ENCODE data around the gene PDE4B.

The PDE4B gene

GRCh38 chr1:66351913-66352312, 559.2 kb downstream of the PDE4B start:
- DNase-seq: no peak

DNA sequence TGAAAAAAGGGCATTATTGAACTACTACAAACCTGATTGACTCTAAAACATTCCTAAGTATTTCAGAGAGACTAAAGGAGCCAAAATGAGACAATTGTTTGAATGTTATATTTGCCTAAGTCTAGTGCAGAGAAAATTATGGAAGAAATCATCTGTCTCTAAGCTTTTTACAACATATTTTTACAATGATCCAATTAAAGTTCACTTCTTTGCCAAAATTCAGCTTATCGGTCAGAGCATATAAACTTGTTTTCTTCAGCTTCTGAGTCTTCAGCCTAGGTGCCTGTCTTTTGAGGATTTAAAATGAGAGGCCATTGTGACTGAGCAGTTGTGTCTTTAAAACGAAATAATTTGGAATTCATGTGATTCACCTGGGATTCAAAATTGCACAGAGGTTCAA, 560.1 kb downstream of the PDE4B start:
- DNase-seq: no peak

DNA sequence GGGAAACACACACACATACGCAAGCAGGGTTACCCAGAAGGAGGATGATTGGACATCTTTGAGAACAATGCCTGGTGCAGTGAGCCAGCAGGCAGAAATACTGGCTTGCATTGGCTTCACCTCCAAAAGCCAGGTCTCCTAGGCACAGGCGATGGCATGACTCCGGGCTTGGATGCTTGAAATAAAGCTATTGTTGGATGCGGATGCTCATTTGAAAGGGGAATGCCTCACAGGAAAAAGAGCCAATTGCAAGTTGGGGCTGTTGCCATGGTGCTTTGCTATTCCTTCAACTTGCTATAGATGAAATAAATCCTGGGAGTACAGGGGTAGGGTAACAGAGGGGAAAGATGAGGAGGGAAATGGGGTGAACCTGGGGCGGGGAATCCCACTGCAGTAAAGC, 560.6 kb downstream of the PDE4B start:
- DNase-seq: no peak

GRCh38 chr1:66354311-66355201, 561.9 kb downstream of the PDE4B start:
- no peak for DNase-seq

DNA sequence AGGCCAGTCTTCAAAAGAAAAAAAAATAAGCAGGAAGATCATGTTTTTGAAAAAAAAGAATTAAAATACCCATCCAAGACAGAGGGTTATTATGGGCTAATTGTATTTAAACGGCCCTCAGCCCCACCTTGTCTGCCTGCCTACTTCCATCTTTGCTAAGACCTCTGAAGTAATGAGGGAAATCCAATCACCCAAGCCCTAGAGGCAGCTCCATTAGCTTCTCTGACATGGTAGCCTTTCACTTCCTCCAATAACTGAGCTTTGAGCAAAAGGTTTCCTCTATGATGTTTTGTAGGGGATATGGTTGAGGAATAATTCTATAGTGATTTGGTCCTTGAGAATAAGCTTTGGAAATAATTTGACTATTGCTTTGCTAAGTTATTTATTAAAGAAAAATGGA, 563.1 kb downstream of the PDE4B start:
- DNase-seq: no peak

DNA sequence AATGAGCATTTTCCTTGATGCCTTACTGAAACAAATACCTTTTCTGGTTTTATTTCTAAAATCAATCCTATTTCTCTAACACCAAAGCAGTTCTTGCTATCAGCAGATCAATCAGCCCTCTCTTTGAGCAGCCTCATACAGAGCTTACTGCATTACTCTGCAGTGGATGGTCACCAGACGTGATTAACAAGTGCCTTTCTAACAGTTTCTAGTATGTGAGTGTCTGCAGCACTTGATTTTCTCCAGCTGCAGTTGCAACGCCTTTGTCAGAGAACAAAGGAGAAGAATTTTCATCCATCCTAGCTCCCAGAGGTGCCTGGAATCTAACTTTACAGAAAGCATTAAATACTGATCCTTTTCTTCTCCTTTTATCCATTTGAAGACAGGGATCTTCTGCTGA, 563.9 kb downstream of the PDE4B start:
- no peak for DNase-seq

DNA sequence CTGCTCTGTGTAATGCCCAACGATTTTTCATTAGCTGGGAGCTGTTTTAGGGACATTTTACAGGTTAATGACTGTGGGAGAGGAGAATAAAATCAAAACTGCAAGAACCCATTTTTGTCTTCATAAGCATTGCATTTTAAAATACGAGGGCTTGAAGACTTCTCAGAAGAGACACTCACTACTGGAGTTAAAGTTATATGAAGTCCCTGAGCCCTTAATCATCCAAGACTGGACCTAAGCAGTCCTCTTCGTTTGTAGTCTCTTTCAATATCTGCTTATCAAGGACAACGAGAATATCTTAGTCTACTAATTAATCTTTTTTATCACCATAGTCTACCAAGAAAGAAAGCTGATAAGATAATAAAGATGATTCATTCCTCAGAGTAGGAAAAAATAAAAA, 564.3 kb downstream of the PDE4B start:
- no peak for DNase-seq

DNA sequence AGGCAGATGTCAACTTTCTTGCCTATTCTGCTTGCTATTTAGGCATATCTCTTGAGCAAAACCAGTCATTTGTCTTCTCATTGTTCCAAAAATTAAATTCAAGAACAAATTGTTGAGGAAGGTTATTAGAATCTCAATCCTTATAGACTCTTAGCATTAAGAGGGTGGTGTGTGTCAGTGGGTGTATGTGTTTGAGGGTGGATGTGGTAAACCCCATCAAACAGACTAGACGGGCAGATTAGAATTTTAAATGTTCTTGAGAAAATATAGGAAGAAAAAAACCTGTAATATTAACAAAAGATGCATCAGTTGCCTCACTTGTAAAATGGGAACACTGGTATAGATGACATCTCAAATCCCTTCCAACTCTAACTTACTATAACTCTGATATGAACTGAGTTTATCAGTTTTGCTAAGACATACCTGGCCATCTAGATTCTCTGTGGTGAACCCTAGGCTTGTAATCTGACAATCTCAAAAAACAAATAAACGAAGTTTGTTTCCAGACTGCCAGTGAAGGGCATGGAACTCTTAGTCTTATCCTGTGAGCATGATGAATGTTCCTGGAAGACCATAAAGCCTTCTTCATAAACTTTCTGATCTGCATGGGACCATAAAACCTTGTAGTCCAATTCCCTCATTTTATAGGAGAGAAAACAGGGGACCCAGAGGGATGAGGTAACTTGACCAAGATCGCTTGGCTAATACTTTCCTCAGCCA, 564.9 kb downstream of the PDE4B start:
- DNase-seq: no peak

GRCh38 chr1:66359269-66359668, 566.6 kb downstream of the PDE4B start:
- DNase-seq: no peak

GRCh38 chr1:66359815-66360214, 567.1 kb downstream of the PDE4B start:
- DNase-seq: no peak

DNA sequence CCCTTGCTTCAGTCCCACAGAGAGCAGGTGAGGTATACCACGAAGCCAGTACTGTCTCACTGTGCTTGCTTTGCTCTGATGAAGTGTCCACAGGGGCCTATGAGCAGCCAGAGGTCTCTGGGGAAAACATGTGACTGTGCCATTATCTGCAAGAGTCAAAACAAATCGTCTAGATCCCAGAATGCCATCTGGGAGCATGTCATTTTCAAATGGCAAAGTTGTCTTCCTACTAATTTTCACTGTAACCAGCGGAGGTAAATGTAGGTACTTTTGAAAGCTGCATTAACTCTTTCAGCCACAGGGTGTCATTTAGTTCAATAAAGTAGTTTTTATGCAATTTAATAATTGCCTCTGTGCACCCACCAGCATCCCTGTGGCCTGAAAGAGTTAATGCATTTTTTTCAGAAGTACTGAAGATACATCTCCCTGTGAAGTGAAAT, 567.6 kb downstream of the PDE4B start:
- no peak for DNase-seq

DNA sequence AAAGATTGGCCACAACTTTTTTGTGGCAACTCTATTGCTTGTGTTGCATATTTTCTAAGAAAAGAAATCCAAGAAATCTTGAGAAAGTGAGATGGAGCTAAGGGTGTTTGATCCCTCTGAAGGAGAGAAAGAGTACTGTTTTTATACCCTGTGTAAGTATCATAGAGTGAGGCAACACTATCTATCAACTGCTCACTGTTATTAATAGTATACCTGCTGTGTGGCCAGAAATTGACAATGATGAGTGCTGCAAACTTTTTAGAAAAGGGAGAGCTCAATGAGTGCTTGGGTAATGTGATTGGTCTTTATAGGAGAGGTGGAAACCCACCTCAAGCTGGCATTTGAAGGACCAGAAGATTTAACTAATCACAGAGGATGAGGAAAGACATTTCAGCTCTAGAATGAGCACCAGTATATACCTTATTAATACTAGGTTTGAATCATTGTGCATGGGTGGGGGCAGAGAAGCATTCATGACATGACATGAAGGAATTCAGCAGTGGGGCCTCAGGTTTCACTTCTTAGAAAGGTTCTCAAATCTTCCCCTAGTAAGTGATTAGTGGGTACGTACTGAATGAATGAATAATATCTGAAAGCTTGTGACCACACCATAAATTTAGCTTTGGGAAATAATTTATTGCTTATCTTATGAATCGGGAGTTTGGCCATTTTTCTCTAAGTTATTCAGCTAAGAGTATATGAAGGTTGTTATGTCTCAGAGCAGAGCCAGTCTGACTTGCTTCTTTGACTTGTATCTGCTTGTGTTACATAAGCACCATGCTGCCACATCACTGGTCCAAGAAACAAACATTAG, 572.1 kb downstream of the PDE4B start:
- DNase-seq: peak; percentile 33

DNA sequence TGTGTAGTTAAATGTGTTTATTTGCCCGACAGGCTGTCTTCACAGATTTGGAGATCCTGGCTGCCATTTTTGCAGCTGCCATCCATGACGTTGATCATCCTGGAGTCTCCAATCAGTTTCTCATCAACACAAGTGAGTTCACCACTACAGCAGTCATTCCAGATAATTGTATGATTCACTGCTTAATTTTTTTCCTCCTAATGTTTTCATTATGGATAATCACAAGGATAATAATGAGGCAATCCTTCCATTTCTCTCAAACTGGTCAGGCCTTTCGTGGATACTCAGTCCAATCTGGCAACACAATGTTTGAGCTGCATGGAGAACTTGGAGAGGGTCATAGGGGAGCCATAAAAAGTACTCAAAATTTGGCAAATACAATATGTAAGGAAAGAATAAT, 572.9 kb downstream of the PDE4B start:
- DNase-seq: no peak

DNA sequence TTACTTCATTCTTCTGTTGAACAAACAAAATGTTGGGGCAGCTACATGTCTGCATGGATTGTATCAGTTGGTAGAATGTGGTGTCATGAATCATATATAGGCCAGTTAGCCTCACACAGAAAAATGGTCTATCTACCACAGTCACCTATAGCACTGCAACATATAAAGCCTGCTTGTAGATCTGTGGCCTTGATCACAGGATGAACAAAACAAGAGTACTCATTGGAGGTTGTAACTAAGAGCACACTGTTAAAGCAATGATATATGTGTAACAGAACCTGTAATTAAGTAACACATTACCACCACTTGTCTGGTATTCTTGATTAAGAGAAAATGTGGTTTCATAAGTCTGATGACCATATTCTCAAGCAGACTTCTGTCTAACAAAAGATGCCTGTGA, 573.9 kb downstream of the PDE4B start:
- no peak for DNase-seq

DNA sequence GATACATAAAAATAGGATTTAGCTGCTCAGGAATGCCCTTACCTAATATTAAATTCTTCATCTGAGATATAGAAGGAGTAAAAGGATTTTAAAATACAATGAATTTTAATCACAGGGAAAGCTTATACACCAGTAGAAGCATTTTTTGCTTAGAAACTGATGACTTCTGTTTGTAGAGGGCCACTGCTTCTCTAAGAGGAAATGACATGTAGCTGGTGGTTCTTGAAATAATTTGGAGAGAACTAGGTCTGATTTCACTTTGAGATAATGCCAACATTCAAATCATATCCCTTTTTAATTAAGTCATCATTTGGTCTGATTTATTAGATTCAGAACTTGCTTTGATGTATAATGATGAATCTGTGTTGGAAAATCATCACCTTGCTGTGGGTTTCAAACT, 574.7 kb downstream of the PDE4B start:
- DNase-seq: no peak

- DNase-seq: no peak
Observed at GRCh38 chr1:66368261-66368660, 575.6 kb downstream of the PDE4B start.

GRCh38 chr1:66370462-66370971, 577.8 kb downstream of the PDE4B start:
- DNase-seq: no peak

DNA sequence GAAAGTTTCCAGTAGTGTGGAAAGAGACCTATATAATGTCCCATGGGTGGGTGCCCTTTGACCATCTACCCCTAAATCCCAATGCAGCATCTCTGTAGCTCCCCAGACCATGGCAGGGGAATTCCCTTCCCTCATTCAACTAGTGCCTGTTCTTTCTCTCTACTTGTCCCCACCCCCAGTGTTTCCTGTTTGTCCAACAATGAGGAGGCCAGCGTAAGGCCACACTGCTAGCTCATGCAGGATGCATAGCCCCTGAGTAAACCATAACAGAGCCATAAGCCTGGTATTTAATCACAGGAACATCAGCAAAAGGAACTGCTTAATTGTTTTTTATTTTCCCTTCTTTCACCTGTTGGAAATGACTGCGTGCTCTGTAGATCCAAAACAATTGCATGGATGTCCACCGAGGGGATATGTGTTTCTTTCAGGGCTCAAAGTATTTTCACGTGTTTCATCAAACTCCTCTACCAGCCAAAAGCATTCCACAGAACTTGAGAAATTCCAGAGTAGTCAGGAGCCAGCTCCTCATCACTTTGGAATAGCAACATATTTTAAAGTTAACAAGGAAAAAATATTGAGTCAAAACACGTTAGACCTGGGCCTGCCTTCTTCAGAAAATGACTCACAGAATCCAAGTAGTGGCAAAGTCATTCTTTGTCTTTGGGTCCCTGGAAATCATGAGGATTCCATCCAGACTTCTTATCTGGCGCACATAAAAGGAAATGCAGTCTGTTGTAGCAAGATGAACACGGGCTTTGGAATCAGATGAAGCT, 578.7 kb downstream of the PDE4B start:
- no peak for DNase-seq

DNA sequence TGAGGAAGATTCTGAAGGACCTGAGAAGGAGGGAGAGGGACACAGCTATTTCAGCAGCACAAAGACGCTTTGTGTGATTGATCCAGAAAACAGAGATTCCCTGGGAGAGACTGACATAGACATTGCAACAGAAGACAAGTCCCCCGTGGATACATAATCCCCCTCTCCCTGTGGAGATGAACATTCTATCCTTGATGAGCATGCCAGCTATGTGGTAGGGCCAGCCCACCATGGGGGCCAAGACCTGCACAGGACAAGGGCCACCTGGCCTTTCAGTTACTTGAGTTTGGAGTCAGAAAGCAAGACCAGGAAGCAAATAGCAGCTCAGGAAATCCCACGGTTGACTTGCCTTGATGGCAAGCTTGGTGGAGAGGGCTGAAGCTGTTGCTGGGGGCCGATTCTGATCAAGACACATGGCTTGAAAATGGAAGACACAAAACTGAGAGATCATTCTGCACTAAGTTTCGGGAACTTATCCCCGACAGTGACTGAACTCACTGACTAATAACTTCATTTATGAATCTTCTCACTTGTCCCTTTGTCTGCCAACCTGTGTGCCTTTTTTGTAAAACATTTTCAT, 579.9 kb downstream of the PDE4B start:
- no peak for DNase-seq

GRCh38 chr1:66373157-66373591, 580.5 kb downstream of the PDE4B start:
- no peak for DNase-seq

- no peak for DNase-seq
Observed at GRCh38 chr1:66374148-66374547, 581.5 kb downstream of the PDE4B start.

DNA sequence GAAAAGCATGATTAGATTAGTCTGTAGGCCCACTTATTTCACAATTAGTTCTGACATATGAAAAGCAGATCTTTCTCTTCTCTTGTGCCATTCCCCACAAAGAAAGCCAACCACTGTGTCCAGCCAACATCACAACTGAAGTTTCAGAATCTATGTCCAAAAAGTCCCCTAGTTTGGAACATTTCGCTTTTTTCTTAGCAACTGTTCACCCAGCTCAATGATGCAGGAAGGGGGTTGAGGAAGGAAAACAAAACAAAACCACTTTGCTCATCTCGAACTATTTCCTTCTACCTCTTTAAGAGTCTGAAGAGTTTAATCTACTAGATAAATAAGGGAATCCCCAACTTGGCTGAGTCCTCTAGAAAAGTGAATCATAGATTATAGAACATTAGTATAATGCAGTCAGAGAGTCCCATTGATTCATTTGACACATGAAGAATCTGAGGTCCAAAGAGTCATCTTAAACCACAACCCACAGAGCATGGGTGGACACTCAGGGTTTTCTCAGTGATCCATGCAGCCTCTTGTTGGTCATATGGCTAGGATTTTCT, 581.9 kb downstream of the PDE4B start:
- peak; percentile 29 for DNase-seq

Data from activated naive CD4-positive, alpha-beta T cell treated with anti-CD3 and anti-CD28 coated beads, Interleukin-2, amount 50 U/mL, for 16 hours (primary cell).